ENCODE results near the gene SIGMAR1. TPM values are rescaled to one million over a fixed set of nuclear protein-coding genes. Genes with fewer than 3 reads are reported as not detected.

SIGMAR1 gene
- total and polyA plus RNA-seq, 2 experiments from 2014 or later = 126 to 240 TPM

DNA sequence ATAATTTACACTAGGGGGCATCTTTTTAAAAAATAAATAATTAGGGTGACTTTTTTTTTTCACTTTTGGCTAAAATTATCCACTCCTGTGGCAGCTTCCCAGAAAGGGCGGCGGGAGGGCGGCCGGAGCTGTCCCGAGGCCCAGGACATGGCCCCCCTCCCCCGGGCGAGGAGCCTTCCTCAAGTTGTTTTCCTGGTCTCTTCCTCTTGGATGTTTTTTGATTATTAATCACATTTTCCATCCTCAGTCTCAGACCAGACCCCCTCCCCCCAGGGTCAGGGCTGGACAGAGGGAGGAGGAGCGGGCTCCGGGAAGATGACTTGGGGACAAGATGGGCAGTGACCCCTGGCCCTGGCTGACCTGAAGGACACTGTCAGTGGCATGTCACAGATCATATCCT is 43.4 kb downstream of the SIGMAR1 start:
- Histone ChIP-seq H3K9me3 (ENCODE audit: low read depth) (no peaks in the 10 kb centered on the region), H4K20me1 (ENCODE audit: insufficient read depth, poor library complexity, severe bottlenecking) (no peaks in the 10 kb centered on the region), H3K27ac (no peak overlapping the region), H3K27me3 (peaks cover 62% of the 10 kb centered on the region), H3K79me2 (no peaks in the 10 kb centered on the region), H3K4me1 (ENCODE audit: insufficient read depth) (peaks cover 31% of the 10 kb centered on the region), H3K9me2 (replicated peaks; ENCODE audit: insufficient read depth) (no peaks in the 10 kb centered on the region), H2AFZ (no peak overlapping the region), H3K4me2 (no peak overlapping the region), H3K36me3 (replicated peaks; ENCODE audit: insufficient read depth, low read depth) (no peaks in the 10 kb centered on the region), H3K4me3 (no peak overlapping the region)
- TF ChIP-seq EZH2 (IDR thresholded peaks at IDR 0.05; ENCODE audit: borderline replicate concordance) (no peak), EZH2phosphoT487 (IDR thresholded peaks at IDR 0.05; ENCODE audit: low read depth, severe bottlenecking, unreplicated experiment) (no peak)
- TF ChIP-seq, protein P1, sequence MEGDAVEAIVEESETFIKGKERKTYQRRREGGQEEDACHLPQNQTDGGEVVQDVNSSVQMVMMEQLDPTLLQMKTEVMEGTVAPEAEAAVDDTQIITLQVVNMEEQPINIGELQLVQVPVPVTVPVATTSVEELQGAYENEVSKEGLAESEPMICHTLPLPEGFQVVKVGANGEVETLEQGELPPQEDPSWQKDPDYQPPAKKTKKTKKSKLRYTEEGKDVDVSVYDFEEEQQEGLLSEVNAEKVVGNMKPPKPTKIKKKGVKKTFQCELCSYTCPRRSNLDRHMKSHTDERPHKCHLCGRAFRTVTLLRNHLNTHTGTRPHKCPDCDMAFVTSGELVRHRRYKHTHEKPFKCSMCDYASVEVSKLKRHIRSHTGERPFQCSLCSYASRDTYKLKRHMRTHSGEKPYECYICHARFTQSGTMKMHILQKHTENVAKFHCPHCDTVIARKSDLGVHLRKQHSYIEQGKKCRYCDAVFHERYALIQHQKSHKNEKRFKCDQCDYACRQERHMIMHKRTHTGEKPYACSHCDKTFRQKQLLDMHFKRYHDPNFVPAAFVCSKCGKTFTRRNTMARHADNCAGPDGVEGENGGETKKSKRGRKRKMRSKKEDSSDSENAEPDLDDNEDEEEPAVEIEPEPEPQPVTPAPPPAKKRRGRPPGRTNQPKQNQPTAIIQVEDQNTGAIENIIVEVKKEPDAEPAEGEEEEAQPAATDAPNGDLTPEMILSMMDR (IDR thresholded peaks at IDR 0.05; ENCODE audit: poor library complexity) = no peak
- WGBS (ENCODE audit: low lambda C conversion rate, missing lambda C conversion rate) = 89% methylated on average over 8 of the region's 9 CpGs
- DNase-seq (ENCODE audit: low spot score) = no peak

DNA sequence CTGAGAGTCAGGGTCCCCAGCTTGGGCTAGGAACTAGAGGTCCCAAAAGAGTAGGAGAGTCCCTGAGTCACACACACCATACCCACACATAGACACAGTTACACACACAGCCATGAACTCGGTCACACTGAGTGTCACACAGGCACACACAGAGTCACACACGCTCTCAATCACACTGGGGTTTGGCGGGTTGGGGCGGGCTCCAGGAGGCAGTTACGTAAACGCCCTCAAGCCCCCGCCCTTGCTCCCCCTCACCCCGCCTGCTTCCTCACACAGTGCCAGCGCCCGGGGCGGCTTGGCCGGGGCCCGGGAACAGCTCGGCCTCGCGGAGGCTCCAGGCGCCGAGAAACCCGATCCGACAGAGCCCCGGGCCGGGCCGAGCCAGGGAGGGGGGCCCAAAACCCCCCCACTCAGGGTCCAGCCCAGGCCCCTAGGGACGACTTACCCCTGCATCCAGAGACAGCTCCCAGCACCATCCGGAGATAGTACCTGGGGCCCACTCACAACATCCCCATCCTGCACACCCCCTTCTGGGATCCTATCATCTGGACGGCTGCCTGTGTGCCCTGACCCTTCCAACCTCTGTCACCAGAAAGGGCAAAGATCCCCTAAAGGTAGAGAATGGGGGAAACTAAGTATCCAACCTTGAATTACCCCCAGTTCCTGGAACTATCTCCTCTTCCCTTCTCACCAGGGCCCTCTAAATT is 44.5 kb downstream of the SIGMAR1 start:
- peak; percentile 60 for DNase-seq (ENCODE audit: low spot score)
- Histone ChIP-seq H3K4me3 (no peak overlapping the region), H3K27me3 (peaks cover 73% of the 10 kb centered on the region), H3K36me3 (replicated peaks; ENCODE audit: insufficient read depth, low read depth) (no peaks in the 10 kb centered on the region), H3K79me2 (no peaks in the 10 kb centered on the region), H2AFZ (no peak overlapping the region), H3K9me3 (ENCODE audit: low read depth) (no peaks in the 10 kb centered on the region), H3K4me2 (peak overlapping the region; percentile 61), H3K27ac (no peak overlapping the region), H3K9me2 (replicated peaks; ENCODE audit: insufficient read depth) (no peaks in the 10 kb centered on the region), H4K20me1 (ENCODE audit: insufficient read depth, poor library complexity, severe bottlenecking) (no peaks in the 10 kb centered on the region), H3K4me1 (ENCODE audit: insufficient read depth) (peaks cover 40% of the 10 kb centered on the region)
- TF ChIP-seq EZH2 (IDR thresholded peaks at IDR 0.05; ENCODE audit: borderline replicate concordance) = no peak
- no peak for TF ChIP-seq EZH2phosphoT487 (IDR thresholded peaks at IDR 0.05; ENCODE audit: low read depth, severe bottlenecking, unreplicated experiment)
- TF ChIP-seq, protein P1 (IDR thresholded peaks at IDR 0.05; ENCODE audit: poor library complexity) = no peak
- WGBS (ENCODE audit: low lambda C conversion rate, missing lambda C conversion rate) = 14% methylated on average over 7 of the region's 26 CpGs

DNA sequence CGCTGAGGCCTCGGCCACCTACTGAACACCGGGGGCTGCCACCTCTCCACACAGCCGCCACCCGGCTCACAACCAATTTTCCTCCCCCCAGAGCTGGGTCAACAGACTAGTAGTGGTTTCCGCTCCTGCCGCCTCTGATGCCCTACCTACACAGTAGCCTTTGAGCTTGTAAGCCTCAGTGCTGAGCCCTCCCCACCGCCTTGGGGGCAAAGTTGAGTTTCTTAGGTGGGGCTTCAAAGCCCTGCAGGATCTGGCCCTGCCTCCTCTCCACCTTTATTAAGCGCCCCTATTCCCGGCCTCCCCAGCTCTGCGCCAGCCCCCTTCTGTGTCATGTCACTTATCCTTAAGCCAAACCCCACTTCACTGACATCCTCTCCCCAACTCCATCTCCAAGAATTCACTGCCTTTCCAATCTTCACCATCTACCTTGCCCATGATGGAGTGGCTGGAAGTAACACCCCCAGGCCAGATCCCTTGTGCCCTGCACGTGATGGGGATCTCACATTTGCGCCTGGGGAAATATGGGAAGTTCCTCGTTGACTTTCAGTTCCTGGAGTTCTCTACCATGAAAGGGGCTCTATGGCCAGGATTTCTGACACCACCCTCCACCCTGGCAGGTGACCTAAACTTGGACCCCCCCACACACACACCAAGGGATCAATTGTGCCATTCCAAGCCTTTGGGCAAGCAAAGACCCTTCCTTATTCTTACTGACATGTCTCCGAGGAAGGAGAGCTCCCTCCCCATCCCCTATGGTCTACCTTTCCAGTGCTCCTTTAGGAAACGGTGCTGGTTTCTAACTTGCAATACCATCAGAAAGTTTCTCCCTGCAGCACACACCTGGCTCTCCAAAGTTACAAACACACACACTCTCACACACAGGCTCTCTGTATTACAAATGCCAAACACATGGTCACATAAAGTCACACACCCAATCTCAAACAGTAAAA is 45.4 kb downstream of the SIGMAR1 start:
- peaks cover 82% of the 10 kb centered on the region for H3K27me3 ChIP-seq
- no peaks in the 10 kb centered on the region for H4K20me1 ChIP-seq (ENCODE audit: insufficient read depth, poor library complexity, severe bottlenecking)
- TF ChIP-seq EZH2phosphoT487 (IDR thresholded peaks at IDR 0.05; ENCODE audit: low read depth, severe bottlenecking, unreplicated experiment) (no peak), EZH2 (IDR thresholded peaks at IDR 0.05; ENCODE audit: borderline replicate concordance) (no peak)
- TF ChIP-seq, protein P1 (IDR thresholded peaks at IDR 0.05; ENCODE audit: poor library complexity) = no peak
- no peaks in the 10 kb centered on the region for H3K36me3 ChIP-seq (replicated peaks; ENCODE audit: insufficient read depth, low read depth)
- peaks cover 40% of the 10 kb centered on the region for H3K4me1 ChIP-seq (ENCODE audit: insufficient read depth)
- no peak overlapping the region for H3K27ac ChIP-seq
- no peak for DNase-seq (ENCODE audit: low spot score)
- no peaks in the 10 kb centered on the region for H3K79me2 ChIP-seq
- H3K9me3 ChIP-seq (ENCODE audit: low read depth) = no peaks in the 10 kb centered on the region
- no peaks in the 10 kb centered on the region for H3K9me2 ChIP-seq (replicated peaks; ENCODE audit: insufficient read depth)
- no peak overlapping the region for H2AFZ ChIP-seq
- WGBS (ENCODE audit: low lambda C conversion rate, missing lambda C conversion rate) = 32% methylated on average over 16 of the region's 16 CpGs
- H3K4me3 ChIP-seq = no peak overlapping the region
- no peak overlapping the region for H3K4me2 ChIP-seq
